CD4-positive, alpha-beta T cell treated with Interleukin-15 for 1 hour (primary cell): ENCODE results near the gene UNC13A.

Experiments used
- DNase-seq: peaks from one replicate; pipeline ENCODE4 v3.0.0-alpha.2; 2020

The UNC13A gene

DNA sequence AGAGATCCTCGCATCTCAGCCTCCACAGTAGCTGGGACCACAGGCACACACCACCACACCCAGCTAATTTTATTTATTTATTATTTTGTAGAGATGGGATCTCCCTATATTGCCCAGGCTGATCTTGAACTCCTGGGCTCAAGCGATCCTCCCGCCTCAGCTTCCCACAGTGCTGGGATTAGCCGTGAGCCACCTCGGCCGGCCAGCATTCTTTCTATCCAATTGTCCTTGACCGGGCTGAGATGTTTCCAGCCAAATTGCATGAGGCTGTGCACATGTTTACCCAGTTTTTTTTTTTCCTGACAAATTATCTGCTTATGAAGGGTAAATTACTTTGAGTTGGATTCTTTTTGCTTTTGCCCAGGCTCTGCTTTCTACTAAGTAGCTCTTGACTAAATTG is 28.2 kb downstream of the UNC13A start:
- DNase-seq: no peak

DNA sequence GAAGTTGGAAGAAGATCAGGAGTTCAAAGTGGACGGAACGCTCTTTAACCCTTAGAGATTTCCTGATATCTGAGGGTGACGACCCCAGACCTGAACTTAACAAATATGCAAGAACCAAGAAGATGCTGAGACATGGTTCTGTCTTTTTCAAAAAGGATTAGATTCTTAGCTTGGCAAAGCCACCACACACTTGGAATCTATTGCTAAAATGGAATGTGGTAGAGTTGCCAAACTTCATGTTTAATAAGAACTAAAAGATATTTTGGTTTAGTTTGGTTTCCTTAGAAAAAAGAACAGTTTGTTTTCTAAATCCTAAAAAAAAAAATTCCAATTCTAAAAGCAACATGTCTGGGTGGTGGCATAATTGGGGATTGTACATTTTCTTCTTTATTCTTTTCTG is 29.5 kb downstream of the UNC13A start:
- DNase-seq: no peak

DNA sequence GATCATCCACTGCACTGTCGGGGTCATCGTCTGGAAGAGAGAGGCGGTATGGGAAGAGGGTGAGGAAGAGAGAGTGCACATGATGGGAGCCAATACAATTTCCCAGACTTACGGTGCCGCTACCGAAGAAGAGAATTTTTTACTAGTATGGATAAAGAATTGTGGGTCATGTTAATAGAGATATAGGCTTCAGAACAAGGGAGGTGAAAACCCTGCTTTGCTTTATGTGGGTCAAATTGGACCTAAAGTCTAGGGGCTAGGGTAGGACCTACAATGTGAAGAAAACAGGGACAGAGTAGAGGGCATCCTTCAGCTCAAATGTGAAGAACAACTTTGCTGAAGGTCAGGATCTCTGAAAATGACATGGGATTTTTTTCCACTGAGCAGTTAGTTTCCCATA is 29.9 kb downstream of the UNC13A start:
- no peak for DNase-seq

DNA sequence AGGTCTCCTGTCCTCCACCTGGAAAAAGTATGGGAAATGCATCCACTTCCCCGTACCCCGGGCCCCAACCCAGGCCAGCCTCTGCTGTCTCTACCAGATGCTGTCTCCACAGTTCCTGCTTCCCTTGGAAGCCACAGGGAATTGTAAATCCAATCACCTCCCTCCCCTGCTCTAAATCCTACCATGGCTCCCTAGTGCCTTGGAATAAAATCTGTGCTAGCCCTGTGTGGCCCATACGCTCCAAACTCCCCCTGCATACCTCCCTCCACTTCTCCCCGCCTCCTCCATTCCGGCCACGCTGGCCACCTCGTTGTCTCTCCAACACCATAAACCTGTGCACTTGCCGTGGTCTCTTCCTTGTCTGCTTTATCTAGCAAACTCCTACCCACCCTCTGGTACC is 31.2 kb downstream of the UNC13A start:
- no peak for DNase-seq

DNA sequence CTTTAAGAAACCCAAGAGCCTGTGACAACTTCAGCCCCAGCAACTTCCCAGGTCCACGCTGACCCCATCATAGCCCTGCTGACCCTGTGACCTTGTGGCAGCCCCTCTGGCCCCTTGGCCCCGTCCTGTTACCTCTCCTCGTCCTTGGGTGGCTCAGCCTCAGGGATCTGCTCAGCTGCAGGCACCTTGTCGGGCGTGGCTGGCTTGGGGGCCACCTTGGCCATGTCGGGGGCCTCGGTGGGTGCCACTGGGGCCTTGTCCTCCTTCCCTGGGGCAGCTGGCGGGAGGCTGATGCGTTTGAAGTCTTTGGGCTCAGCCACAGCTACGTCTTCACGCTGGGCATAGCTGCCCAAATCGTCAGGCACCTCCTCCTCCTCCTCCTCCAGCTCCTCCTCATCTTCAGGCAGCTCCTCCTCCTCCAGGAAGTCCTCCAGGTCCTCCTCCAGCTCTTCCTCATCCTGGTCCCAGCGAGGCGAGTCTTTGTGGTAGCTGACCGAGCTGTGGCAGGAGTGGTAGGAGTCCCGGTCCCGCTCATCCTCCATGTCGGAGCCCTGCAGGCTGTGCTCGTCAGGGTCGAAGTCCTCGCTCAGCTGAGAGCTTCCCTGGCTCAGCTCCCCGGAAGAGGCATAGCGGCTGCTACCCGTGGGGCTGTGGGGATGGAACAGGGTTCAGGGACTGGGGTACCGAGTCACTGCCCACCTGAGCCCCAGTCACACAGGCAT is 32.2 kb downstream of the UNC13A start:
- DNase-seq: no peak

DNA sequence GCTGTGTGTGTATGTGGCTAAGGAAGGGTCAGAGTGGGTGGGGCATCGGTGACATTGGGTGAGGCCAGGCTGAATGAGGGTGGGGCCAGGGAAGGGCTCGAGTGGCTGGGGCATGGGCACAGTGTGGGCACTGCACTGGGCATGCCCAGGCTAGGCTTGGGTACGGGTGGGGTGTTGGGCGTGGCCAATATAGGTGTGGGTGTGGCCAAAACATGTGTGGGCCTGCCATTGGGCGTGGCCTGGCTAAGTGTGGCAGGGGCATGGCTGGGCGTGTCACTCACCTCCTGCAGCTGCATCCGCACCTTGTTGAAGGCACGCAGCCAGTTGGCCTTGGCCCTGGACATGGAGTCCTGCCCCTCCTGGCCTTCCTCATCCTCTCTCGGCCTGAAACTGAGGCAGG is 33.2 kb downstream of the UNC13A start:
- no peak for DNase-seq

DNA sequence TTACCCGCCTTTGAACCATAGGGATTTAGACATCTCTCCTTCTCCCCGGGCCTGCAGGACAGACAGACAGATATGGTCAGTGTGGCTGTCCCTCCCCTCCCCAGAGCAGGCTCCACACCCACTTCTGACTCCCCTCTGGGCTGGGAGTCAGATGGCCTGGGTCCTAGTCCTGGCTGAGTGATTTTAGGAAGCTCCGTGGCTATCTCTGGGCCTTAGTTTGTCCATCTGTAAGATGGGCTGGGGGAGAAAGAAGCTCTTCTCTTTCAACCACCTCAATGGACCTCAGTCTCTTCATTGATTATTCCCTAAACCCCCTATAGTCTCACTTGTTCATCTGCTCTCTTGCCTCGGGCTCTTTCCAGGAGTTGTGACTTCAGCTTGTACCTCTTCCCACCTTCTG is 35.5 kb downstream of the UNC13A start:
- DNase-seq: no peak

DNA sequence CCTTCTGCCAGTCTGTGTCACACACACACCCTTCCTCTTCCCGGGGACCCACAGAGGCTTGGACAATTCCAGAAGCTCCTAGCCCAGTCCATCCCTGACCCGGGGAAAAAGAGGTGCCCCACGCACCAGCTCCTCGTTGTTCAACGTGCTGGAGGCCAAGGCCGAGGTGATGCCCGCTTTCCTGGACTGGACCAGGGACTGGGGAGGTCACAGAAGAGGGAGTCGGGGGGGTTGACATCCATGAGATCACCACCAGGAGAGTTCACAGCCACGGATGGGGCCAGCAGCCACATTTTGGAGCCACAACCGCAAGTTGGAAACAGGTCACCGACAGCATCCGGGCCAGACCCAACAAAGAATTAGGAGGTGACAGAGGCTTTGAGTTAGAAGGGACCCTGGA is 39.4 kb downstream of the UNC13A start:
- no peak for DNase-seq

DNA sequence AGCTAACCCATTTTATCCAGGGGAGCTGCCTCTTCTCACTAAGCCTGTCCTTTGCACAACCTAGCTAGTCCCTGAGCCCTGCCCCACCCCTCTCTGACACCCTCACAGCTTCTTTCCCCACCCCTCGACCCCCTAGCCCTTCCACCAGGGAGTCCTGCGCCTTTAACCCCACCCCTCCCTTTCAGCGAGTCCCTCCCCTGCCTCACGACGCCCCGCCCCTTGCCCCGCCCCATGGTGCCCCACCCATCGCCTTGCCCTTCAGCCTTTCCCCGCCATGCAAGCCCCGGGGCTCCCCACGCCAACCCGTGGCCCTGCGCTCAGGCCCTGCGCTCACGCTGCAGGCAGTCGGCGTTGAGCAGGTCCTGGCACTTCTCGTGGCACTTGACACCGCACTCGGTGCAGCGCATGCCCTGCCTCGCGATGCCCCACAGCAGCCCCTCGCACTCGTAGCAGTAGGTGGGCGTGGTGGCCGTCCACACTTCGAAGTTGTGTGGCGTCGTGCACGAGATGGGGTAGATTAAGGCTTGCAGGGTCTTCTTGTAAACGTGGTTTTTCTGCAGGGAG is 40.0 kb downstream of the UNC13A start:
- DNase-seq: no peak

DNA sequence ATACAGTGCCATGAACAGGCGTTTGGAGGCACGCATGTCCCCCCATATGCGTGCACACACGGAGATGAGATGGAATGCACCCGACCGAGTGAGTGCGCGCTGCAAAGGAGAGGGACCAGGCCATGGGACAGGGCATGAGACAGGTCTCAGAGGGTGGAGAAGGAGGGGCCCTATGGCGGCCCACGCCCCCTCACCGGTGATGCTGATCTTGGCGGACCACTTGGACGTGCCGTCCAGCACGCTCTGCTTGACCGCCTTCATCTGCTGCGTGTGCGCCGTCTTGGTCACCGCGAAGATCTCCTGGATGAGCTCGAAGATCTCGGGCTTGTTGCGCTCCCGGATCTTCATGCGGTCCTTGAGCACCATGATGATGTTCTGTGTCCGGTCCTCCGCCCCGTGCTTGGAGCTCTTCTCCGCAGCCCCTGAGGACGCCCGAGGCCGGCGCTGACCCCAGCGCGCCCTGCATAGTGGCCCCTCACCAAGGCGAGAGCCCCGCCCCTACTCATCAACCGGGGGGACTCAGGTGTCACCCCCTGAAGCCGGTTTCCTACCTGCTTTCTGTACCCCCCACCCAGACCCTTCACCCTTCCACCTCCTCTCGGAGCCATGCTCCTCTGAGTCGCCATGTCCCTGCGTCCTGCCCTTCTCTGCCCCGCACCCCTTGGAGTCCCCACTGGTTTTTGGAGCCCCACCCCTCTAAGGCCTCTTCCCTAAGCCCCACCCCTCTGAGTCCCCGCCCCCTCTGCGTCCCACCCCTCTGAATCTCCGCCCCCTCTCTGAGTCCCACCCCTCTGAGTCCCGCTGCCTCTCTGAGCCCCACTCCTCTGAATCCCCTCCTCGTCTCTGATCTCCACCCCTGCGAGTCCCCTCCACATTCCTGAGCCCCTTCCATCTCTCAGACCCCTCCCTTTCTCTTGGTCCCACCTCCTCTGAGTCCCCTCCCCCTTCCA is 40.8 kb downstream of the UNC13A start:
- no peak for DNase-seq

DNA sequence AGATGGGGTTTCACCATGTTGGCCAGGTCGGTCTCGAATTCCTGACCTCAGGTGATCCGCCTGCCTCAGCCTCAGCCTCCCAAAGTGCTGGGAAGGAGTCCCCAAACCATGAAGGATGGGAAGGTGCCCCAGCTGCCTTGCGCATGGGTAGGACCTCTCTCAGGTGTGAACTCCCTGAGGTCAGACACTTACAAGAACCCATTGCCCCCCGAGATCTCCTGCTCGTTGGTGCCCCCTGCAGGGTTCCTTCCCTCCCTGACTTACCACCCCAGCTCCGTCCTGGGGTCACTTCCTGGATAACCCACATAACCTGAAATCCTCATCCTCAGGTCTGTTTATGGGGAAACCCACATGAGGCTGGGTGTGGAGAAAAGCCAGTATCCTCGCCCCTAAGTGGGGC is 41.7 kb downstream of the UNC13A start:
- no peak for DNase-seq

DNA sequence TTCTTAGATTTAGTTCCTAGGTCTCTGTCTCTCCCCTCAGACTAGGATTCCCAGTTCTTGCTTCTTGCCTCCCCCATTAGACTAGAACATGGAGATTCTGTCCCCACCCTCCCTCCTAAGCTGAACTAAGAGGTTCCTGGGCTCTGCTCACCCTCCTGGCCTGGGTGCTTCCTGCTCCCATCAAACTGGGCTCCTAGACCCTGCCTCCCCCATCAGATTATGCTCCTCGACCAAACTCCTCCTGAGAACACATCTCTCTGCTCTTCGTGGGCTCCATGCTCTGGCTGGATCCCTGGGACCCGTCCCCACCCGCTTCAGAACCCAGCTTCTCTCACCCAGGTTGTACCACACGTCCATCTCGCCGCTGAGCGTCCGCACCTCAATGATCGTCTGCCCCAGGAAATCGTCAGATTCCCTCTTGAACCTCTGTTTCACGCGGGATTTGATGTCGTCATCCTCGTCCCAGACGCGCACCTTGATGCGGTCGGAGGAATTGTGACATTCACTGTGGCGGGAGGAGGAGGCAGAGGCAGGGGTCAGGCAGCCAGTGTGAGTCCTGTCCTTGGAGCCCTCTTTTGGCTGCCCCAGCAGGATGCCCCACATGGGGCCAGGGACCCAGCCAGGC is 42.7 kb downstream of the UNC13A start:
- no peak for DNase-seq

DNA sequence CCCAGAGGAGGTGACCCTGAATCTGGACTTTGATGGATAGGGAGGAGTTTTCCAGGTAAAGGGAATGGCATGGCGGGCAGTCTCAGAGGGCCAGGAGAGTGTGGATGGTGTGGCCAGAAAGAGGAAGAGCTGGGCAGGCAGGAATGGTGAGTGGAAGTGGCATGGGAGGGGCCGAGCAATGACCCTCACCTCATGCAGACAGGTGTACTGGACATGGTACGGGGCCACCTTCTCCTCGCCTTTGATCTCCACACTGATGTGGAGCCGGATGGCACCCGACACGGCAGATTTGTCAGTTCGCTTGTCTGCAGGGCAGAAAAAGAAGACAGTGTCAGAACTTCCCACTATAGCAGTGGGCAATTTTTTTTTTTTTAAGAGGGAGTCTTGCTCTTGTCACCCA is 45.5 kb downstream of the UNC13A start:
- no peak for DNase-seq

DNA sequence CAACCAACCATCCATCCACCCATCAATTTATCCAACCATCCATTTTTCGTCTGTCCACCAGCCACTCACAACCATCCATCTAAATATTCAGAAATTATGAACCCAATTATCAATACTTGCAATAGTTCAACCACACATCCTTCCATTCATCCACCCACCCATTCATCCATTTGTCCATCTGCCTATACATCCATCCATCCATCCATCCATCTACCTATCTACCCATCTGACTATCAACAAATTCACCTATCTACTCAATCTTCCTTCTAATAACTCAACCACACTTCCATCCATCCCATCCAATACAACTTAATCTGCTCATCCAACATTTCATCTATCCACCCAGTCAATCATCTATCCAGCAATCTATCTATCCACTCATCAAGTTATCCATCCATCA is 46.3 kb downstream of the UNC13A start:
- DNase-seq: no peak

DNA sequence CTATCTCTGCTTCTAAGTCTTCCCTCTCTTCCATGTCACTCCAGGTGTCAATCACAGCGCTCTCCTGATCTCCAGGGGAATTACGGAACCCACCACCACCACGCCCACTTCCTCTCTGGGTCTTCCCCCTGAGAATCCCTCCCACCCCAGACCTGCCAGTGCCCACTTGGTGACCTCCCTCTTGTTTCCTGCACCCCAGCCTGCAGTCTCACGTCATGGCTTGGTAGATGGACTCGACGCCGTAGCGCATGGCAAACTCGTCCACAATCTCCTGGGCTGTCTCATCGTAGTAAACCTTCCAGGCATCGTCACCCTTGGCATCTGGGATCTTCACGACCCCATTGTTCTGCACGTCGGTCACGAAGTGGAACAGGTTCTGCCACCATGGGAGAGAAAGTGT is 47.0 kb downstream of the UNC13A start:
- DNase-seq: no peak

DNA sequence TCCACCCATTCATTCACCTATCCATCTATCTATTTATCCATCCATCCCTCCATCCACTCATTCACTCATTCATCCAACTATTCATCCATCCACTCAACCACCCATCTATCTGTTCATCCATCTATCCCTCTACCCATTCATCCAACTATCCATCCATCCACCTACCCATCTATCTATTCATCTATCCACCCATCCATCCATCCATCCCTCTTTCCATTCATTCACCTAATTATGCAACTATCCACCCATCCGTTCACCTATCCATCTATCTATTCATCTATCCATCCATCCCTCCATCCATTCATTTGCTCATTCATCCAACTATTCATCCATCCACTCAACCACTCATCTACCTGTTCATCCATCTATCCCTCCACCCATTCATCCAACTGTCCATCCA is 54.5 kb downstream of the UNC13A start:
- no peak for DNase-seq

DNA sequence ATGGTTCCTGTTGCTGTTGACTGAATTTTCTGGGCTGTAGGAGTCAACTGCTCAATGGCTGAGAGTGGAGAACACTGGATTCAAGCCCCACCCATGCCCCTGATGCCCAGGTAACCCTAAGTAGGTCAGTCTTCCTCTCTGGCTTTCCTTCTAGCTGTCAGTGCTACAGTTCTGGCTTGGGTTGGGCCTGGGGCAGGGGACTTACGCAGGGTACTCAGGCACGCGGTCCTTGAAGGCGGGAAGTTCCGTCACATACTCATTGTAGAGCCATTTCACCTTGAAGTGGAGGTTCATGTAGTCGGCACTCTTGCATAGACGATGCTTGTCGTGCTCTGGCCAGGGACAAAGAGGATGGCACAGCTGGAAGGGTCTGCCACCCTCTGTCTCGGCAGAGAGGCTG is 55.6 kb downstream of the UNC13A start:
- no peak for DNase-seq

DNA sequence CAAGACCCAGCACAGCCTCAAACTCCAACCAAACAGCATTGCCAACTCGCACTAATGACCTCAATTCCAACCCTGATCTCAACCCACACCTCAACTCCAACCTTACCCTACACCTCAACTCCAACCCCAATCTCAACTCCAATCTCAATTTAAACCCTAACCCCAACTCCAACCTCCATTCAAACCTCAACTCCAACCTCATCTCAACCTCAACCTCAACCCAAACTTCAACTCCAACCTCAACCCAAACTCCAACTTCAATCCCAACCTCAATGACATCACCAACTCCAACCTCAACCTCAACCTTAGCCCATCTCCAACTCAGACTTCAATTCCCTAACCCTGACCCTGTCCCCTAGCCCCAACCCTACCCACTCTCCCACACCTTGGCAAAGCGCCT is 58.4 kb downstream of the UNC13A start:
- no peak for DNase-seq

DNA sequence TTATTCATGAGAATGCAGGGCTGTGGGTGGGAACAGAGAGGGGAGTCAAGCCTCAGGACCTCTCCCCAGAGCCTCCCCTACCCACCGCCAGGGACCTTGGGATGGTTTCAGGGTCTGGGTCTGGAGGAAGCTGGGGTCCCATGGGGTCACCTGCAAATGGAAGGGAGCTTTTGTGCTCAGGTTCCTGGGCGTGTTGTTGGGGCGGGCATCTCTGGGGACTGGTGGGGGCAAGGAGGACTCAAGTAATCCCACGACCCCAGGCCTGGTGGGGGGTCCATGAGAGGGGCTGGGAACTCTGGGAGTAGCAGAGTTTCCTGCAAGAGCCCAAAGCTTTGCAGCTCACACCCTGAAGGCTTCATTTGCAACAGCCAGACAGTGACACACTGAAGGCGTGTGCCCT is 60.2 kb downstream of the UNC13A start:
- no peak for DNase-seq

DNA sequence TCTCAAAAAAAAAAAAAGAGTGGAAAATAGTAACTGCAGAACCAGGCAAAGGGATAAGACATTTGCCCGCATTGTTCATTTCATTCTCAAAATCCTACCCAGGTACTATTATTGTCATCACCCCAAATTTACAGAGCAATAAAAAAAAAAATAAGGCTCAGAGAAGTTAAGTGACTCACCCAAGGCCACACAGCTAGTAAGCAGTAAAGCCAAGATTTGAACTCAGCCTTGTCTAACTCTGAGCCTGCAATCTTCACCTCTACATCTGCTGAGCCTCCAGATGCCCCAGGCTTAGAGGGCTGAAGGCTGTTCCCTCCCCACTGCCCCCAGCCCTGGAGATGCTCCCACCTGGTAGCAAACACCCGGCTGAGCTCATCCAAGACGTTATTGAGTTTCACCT is 61.0 kb downstream of the UNC13A start:
- no peak for DNase-seq

DNA sequence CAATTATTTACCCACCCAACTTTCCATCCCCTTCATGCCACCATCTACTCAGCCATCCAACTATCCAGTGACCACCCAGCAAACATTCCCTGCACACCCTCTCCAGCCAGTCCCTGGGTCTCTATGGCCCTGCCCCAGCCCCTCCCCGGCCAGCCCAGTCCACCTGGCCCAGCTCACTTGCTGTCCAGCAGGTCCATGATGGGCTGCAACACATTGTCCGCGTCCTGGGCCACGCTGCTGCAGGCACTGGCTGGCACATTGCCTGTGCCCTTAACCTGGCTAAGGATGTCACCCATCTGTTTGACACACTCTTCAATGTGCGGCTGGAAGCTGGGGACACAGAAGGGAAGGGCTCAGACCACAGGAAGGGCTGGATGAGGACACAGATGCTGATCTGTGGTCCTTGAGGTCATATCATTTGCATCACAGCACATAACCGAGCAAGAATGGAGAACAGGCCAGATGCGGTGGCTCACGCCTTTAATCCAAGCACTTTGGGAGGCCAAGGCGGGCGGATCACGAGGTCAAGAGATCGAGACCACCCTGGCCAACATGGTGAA is 61.6 kb downstream of the UNC13A start:
- DNase-seq: no peak

DNA sequence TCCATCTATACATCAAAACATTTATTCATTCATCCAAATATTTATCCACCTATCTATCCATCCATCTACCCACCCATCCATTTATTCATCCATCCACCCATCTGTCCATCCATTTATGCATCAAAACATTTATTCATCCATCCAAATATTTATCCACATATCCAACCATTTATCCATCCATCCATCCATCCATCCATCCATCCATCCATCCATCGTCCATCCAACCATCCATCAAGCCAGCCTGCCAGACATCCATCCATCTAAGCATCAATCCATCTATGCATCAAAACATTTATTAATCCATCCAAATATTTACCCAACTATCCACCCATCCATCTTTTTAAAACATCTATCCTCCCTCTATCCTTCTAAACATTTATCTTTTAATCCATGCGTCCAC is 62.2 kb downstream of the UNC13A start:
- DNase-seq: no peak

DNA sequence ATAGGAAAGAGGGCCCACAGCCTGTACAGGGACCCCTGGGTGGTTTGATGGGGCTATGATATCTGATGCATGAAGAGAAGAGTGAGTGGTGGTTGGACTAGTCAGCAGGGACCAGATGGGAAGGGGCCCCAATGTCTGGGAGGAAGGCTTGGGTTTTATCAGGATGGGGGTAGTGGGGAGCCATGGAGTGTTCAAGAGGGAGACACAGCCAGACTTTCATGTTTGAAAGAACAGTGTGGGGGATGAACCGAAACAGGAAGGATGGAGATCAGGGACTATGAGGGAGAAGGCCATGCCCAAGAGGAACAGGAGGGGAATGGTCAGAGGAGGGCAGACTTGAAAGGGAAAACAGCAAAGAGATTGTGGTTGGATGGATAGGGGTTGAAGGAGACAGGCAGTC is 63.1 kb downstream of the UNC13A start:
- DNase-seq: no peak
